HG03280 (cell line): ENCODE results near the gene TRIM10.
"Not testable (repeated sequence)": the region's sequence is repeated elsewhere in the genome, so short reads cannot be mapped to it uniquely, and the experiment has no call there.

ENCODE experiments used
- ATAC-seq: cut with Tn5 transposase; IDR thresholded peaks from one replicate; pipeline ENCODE4 v1.9.1; 2021; ENCODE audit warnings: mild to moderate bottlenecking, moderate library complexity; ENCODE audit not compliant: unreplicated experiment

TRIM10 gene

DNA sequence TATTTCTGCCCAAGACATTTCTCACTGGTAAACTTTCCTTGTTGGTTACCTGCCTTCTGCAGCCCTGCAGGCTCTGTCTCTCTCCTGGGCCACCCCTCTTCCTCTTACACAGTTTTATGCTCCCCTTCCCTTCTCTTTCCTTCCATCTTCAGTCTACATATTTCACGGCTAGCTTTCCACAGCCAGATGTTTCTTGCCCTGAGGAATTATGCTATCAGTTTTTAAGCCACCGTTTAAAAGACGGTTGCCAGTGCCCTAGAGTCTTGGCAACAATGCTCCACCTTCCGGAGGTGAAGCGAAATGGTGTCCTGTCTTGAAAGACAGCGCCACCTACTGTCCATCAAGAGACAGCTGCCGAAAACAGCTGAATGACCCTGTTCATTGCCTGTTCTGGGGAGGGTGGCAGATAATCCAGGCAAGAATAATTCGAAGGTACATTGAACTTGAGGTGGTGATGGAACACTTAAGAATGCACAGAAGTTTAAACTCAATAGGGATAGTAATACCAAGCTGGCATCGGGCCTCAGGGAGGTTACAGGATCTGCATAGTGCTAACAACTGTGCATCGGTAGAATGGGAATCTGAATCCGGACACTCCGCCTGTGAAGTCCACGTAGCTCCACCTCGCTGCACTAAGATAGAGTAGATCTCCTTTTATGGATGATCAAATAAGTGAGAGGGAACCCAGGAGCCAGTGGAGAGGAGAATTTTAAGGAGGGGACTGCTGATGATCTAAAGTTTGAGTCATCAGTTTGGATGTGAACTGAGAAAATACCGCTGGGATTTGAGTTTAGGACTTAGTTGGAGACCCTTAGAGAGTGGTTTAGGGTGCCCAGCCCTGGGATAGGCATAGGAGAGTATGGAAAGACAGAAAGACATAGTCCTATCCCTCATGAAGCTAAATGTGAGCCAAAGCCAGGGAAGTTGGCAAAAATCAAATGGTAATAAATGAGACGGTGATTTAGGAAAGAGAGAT lies 29.8 kb downstream of the TRIM10 start:
- peak; percentile 86 for ATAC-seq

GRCh38 chr6:30130179-30130679 lies 30.8 kb downstream of the TRIM10 start:
- ATAC-seq: no peak

- ATAC-seq: no peak
Observed at GRCh38 chr6:30129265-30130178, 31.5 kb downstream of the TRIM10 start.

GRCh38 chr6:30127238-30128093 lies 33.5 kb downstream of the TRIM10 start:
- ATAC-seq: no peak

- ATAC-seq: no peak
Observed at GRCh38 chr6:30122515-30122914, 38.5 kb downstream of the TRIM10 start.

GRCh38 chr6:30121446-30122366 lies 39.3 kb downstream of the TRIM10 start:
- ATAC-seq: no peak

- not testable (repeated sequence) for ATAC-seq
Observed at GRCh38 chr6:30118691-30119090, 42.3 kb downstream of the TRIM10 start.

GRCh38 chr6:30116724-30117123 lies 44.3 kb downstream of the TRIM10 start:
- no peak for ATAC-seq

DNA sequence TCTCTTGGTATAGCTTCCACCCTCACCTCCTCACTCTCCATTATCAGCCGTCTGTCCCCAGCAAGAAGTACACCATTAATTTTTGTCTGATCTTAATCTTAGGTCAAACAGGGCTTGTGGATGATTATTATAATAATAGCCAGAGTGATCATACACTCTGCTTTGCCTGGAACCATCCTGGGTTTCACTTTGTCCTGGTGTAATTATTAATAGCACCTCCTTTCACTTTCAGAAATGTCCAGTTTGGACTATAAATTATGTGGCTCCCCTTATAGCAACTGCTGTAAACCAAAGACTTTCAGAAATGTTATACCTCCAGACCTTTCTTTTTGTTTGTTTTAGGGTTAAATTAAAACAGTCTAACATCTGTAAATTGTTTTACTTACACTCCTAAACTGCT lies 47.2 kb downstream of the TRIM10 start:
- ATAC-seq: no peak

DNA sequence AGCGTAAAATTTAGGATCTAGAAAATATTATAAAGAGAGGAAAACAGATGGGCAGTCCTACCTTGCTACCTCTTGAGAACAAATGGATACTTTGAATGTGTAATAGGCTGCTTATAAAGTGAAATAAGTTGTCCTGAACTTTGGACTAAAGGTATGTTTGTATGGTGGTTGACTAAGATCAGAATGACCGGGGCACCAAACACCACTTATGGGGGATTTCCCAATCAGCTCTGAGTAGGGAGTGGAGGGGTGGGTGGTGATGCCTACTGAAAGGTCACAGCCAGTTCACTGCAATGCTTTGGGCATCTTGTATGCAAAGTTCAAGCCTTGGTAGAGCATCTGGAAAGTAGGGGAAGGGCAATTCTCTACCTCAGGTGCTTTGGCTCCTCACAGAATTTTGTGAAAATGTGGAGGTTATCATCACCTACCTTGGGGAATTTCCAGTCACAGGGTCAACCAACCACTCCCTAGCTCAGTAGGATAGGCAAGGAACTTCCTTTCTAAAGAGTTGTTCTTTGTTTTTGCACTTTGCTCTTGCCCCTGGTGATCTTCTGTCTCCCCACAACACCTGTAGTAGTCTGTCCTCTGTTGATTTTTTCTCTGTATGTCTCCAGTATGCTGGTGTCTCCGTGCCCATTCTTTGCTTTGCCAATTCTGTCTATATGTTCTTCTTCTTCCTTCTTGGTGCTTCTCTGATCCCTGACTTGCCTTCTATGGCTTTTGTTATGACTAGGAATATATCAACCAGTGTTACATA lies 47.8 kb downstream of the TRIM10 start, which contains the start of gene TRIM31:
Gene TRIM31, minus strand, starts transcription at position 88 of the 757 bp plus-strand sequence. CDS start 285 bp downstream, outside the sequence.
- ATAC-seq: no peak

DNA sequence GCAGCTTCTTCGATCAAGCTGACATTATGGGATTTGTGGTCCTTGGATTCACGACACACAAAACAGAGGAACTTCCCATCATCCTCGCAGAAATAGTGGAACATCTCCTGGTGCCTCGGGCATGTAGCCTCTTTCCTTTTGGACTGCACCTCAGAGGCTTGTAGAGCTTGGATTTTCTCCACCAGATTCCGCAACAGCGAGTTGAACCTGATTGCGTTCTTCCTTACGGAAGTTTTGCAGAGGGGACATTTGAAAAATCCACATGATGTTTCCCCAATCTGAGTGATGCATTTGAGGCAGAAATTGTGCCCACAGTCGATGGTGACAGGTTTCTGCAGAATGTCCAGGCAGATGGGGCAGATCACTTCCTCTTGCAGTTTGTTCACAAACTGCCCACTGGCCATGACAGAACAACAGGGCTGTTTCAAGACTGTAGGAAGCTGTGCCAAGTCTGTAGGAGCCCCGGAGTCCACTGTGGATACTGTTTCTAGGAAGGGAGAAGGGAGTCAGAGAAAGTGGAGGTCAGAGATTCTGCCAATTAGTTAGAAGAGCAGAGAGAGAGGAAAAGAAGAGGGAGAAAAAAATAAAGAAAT lies 48.5 kb downstream of the TRIM10 start:
- ATAC-seq: no peak

GRCh38 chr6:30111266-30111856 lies 49.6 kb downstream of the TRIM10 start:
- ATAC-seq: no peak

DNA sequence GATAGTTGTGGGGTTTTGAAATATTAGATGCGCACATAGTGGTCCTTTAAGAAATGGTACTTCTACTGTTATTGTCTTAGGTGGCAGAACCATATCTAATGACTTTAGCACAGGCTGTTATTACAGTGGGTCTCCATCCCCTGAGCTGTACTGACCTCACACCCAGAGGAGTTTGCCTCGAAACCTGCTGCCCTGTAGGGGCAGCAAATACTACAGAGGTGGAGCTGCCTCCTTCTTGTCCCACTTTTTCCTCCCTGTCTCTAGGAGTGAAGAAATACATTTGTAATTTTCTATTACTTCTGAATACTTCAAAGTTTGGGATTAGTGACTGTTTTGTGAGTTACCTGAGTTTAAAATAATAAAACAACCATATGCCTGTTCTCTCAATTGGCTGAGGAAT lies 56.4 kb downstream of the TRIM10 start:
- ATAC-seq: no peak

- ATAC-seq: no peak
Observed at GRCh38 chr6:30103872-30104179, 57.2 kb downstream of the TRIM10 start.

DNA sequence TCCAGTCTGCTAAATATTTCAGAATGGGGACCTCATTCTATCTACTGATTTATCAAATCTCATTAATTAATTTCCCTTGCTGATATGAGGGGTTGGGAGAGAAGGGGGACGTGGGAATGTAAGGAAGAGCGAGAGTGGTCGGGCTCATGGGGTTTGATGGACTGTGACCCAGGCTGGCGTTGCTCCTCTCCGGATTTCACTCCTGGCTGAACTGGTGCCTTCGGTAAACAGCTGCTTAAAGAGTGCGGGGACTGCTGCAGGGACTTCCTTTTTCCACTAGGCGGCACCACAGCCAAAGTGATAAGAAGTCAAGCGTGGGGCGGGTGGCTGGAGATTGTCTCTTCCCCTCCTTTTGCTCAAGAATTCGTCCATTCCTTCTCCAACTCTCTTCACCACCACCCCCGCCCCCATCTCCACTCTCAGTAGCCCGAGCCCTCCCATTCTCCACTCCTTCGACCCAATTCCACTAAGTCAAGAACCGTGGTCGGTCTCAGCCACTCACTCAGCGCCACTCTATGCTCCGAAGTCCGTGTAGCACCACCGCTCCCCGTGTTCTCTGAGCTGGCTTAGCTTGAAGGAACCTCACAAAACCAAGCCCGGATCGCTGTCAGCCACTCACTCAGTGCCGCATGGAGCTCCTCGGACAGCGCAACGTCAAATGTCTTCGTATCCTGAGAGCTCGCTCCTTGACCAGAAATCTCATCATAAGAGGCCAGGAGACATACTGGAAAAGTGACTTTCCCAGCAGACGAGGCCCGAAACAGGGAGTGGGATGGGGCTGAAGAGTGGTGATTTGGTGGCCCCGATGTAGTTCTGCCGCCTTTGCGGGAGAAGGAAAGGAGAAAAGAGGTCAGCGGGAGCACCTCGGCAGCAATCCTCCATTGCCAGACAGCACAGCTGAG lies 57.8 kb downstream of the TRIM10 start:
- peak; percentile 67 for ATAC-seq

DNA sequence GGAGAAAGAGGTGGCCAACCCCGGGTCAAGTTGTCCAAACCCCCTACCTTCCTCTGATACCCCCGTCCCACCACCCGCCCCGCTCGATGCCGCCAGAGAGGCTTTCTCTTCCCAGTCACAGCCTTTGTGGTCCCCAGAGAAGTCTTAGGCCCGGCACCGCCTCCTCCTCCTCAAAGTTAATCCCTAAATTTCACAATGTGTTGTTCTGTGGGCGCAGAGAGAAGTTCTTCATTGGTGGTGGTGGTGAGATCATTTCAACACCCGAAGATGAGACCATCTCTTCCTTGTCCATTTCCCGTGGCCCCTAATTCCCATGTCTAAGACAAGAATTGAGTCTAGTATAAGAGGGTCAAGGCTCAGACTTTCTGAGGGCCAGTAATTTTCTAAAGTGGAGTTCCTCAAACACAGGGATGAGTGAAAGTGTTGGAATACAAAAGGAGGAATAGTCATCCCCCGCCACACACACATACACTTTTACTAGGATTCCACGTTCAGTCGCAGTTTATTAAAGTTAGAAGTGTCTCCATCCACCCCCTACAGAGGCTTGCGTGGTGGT lies 58.5 kb downstream of the TRIM10 start:
- ATAC-seq: no peak
